GM23248 (cell line): ENCODE data around the gene WNT3A. TPM values are rescaled to one million over a fixed set of nuclear protein-coding genes. Genes with fewer than 3 reads are reported as not detected.

Experiments
- DNase-seq: peaks from one replicate; pipeline ENCODE4 v3.0.0-alpha.2; 2015
- H2AFZ ChIP-seq: fragments of 200-600 bp; sonication (generic); 2 replicates; pipeline ENCODE4 v1.6.1; 2016; ENCODE audit warnings: antibody characterized with exemption
- H3F3A ChIP-seq: fragments of 200-600 bp; sonication (generic); 2 replicates; pipeline ENCODE4 v1.6.1; 2016; ENCODE audit warnings: mild to moderate bottlenecking, antibody characterized with exemption, mixed run types; ENCODE audit not compliant: insufficient read depth
- H3K27ac ChIP-seq: fragments of 200-600 bp; sonication (generic); 2 replicates; pipeline ENCODE4 v1.5.1; 2016; ENCODE audit warnings: mild to moderate bottlenecking
- H3K27me3 ChIP-seq: fragments of 200-600 bp; sonication (generic); replicated peaks from 2 replicates; pipeline ENCODE4 v1.6.1; 2016; ENCODE audit warnings: mild to moderate bottlenecking; ENCODE audit not compliant: insufficient read depth
- H3K36me3 ChIP-seq: fragments of 200-600 bp; sonication (generic); 2 replicates; pipeline ENCODE4 v1.6.1; 2016; ENCODE audit warnings: low read depth, mild to moderate bottlenecking
- H3K4me1 ChIP-seq: fragments of 200-600 bp; sonication (generic); 2 replicates; pipeline ENCODE4 v1.6.1; 2016; ENCODE audit warnings: mild to moderate bottlenecking; ENCODE audit not compliant: insufficient read depth
- H3K4me2 ChIP-seq: fragments of 200-600 bp; sonication (generic); one replicate; pipeline ENCODE4 v1.6.1; 2016; ENCODE audit warnings: mild to moderate bottlenecking; ENCODE audit not compliant: unreplicated experiment
- H3K4me3 ChIP-seq: fragments of 200-600 bp; sonication (generic); 2 replicates; pipeline ENCODE4 v1.5.1; 2016; ENCODE audit warnings: mild to moderate bottlenecking
- H3K79me2 ChIP-seq: fragments of 200-600 bp; sonication (generic); 2 replicates; pipeline ENCODE4 v1.6.1; 2016; ENCODE audit warnings: mild to moderate bottlenecking; ENCODE audit not compliant: insufficient read depth
- H3K9ac ChIP-seq: fragments of 200-600 bp; sonication (generic); 2 replicates; pipeline ENCODE4 v1.6.1; 2016; ENCODE audit warnings: mild to moderate bottlenecking
- H3K9me2 ChIP-seq: fragments of 200-600 bp; sonication (generic); 2 replicates; pipeline ENCODE4 v1.6.1; 2016; ENCODE audit warnings: mixed run types, mild to moderate bottlenecking, moderate library complexity; ENCODE audit not compliant: insufficient read depth
- H3K9me3 ChIP-seq: fragments of 200-600 bp; sonication (generic); one replicate; pipeline ENCODE4 v1.6.1; 2017; ENCODE audit warnings: low read depth
- H4K20me1 ChIP-seq: fragments of 200-600 bp; sonication (generic); 2 replicates; pipeline ENCODE4 v1.6.0; 2016; ENCODE audit not compliant: insufficient read depth
- EZH2 ChIP-seq: fragments of 200-600 bp; sonication (generic); IDR thresholded peaks from 2 replicates; pipeline ENCODE4 v1.6.1; 2018; ENCODE audit warnings: antibody characterized with exemption, mild to moderate bottlenecking; ENCODE audit not compliant: insufficient read depth, poor library complexity, severe bottlenecking
- EZH2phosphoT487 ChIP-seq: fragments of 200-600 bp; sonication (generic); IDR thresholded peaks from 2 replicates; pipeline ENCODE4 v1.6.1; 2018; ENCODE audit warnings: antibody characterized with exemption, moderate library complexity, mild to moderate bottlenecking, low read depth; ENCODE audit not compliant: insufficient read depth
- WGBS, 2 experiments: methylation state at CpG; one replicate each; pipeline ENCODE4 v1.1.6; 2015 to 2017; ENCODE audit warnings: low lambda C conversion rate in 2 of 2, low coverage in 1 of 2; ENCODE audit errors: missing lambda C conversion rate in 2 of 2; 5-methylcytosine and 5-hydroxymethylcytosine counted together
- in situ Hi-C: fragments of 300-500 bp; cut with MboI; formaldehyde crosslinking; loops from 2 replicates; pipeline ENCODE4 v1.15.0; 2020
- polyA plus RNA-seq: library from polyadenylated mRNA; unstranded; fragments of >200 nt; fragmentation: Nextera tagmentation; extraction: Ambion mirVana; gene quantifications from 2 replicates; pipeline ENCODE4 v1.2.1, GENCODE V29; 2016
- total RNA-seq: library from RNA; depleted of rRNA; stranded (reverse); fragments of >200 nt; shearing (Covaris generic); gene quantifications from 2 replicates; pipeline ENCODE4 v1.2.3, GENCODE V29; 2014

Gene WNT3A
- total and polyA plus RNA-seq, 2 experiments from 2014 or later = not detected

DNA sequence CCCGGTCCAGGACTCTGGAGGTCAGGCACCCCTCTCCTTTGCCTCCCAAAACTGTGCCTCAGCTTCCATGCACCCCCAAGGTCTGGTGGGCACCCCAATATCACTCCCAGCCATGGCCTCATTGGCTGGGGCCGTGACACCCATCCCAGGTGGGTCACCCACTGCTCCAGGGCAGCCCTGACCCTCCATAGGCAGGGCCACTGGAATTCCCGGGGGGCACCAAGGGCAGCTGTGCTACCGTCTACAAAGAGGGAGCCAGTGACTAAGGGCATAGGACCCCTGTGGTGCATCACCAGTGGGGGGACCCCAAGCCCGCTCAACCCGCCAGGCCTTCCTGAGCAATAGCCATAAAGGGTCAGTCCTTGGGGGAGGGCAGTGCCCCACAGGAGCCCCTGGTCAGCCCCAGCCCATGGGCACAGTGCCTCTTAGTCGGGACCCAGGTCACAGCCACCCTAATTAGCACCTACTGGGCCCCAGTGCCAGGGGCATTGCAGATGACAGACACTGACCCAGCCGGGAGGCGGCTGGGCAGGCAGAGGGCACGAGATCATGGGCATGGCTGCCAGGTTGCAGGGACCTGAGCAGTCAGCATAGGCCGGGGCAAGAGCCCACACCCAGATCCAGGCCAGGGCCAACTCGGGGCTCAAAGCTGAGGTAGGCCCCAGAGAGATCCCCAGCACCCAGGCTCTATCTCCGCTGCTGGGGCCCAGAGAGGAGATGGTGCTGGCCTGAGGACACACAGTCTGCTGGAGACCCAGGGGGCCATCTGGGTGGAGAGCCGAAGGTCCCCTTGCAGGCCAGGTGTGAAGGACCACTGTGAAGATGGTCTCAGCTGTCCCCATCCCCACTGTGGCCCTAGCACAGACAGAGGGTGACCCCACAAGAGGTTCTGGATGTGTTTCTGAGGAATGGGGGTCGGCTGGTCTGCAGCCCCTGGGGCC, 56.7 kb downstream of the WNT3A start:
- DNase-seq = no peak
- Histone ChIP-seq H3K27ac (no peak overlapping the region), H3K79me2 (no peaks in the 10 kb centered on the region), H3K27me3 (peaks cover 31% of the 10 kb centered on the region), H4K20me1 (no peaks in the 10 kb centered on the region), H3K9me2 (no peaks in the 10 kb centered on the region), H3K4me3 (no peak overlapping the region), H3K36me3 (no peaks in the 10 kb centered on the region), H3K4me2 (no peak overlapping the region), H3K4me1 (no peaks in the 10 kb centered on the region), H3K9ac (no peak overlapping the region), H3F3A (no peaks in the 10 kb centered on the region), H3K9me3 (no peaks in the 10 kb centered on the region), H2AFZ (no peak overlapping the region)
- WGBS, 2 experiments = 64 to 67% methylated on average over 15 of the region's 15 CpGs
- no peak for TF ChIP-seq EZH2
- in situ Hi-C loops = no loop called here

GRCh38 chr1:228064296-228064695, 57.5 kb downstream of the WNT3A start:
- Histone ChIP-seq H3K4me1 (no peaks in the 10 kb centered on the region), H2AFZ (no peak overlapping the region), H3K27me3 (peaks cover 24% of the 10 kb centered on the region), H3K79me2 (no peaks in the 10 kb centered on the region), H3K9ac (no peak overlapping the region), H3K27ac (no peak overlapping the region), H3K9me2 (no peaks in the 10 kb centered on the region), H3K36me3 (no peaks in the 10 kb centered on the region), H3F3A (no peaks in the 10 kb centered on the region), H3K9me3 (no peaks in the 10 kb centered on the region), H3K4me2 (no peak overlapping the region), H4K20me1 (no peaks in the 10 kb centered on the region), H3K4me3 (no peak overlapping the region)
- TF ChIP-seq EZH2 (no peak), EZH2phosphoT487 (no peak)
- no peak for DNase-seq
- in situ Hi-C loops = no loop called here
- WGBS, 2 experiments = 29 to 44% methylated on average over 5 to 8 of the region's 8 CpGs

DNA sequence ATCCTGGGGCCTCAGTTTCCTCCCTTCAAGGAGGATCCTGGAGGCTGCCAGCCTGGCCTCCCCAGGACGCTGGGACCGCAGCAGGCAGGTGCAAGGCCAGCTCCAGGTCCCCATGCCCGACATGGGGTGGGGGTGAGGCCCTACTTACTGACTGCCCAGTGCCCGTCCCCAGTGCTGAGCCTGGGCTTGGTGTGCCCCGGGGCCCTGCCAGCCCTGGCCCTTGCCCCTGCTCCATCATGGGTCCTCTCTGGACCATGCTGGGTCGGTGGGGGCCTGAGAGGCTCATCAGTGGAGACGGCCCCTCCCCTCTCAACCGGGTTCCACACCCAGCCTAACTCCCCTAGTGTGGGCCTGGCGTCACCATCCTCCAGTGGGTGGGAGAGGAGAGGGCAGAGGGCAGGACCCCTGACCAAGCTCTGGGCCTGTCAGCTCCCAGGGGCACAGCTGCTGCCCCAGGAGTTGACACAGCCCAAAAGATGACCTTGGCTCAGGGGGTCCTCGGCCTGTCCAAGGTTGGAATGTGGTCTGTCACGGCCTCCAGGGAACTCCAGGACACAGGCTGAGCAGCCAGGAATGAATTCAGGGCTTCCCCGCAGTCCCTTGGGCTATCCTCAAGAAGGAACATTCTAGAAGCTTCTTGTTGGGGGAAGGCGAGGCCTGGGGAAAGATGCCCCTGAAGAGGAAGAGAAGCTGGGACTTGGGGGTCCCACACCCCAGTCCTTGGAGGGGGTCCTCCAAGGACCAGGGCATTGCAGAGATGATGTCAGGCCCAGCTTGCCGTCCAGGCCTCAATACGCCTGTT, 58.1 kb downstream of the WNT3A start:
- Histone ChIP-seq H3K4me3 (no peak overlapping the region), H3K9ac (no peak overlapping the region), H3K27me3 (peaks cover 18% of the 10 kb centered on the region), H3F3A (no peaks in the 10 kb centered on the region), H3K9me2 (no peaks in the 10 kb centered on the region), H3K36me3 (no peaks in the 10 kb centered on the region), H3K4me1 (no peaks in the 10 kb centered on the region), H3K9me3 (no peaks in the 10 kb centered on the region), H3K4me2 (no peak overlapping the region), H4K20me1 (no peaks in the 10 kb centered on the region), H3K27ac (no peak overlapping the region), H2AFZ (no peak overlapping the region), H3K79me2 (no peaks in the 10 kb centered on the region)
- in situ Hi-C loops = no loop called here
- WGBS, 2 experiments = 53 to 54% methylated on average over 15 of the region's 15 CpGs
- DNase-seq = no peak
- TF ChIP-seq EZH2phosphoT487 = no peak
- no peak for TF ChIP-seq EZH2

DNA sequence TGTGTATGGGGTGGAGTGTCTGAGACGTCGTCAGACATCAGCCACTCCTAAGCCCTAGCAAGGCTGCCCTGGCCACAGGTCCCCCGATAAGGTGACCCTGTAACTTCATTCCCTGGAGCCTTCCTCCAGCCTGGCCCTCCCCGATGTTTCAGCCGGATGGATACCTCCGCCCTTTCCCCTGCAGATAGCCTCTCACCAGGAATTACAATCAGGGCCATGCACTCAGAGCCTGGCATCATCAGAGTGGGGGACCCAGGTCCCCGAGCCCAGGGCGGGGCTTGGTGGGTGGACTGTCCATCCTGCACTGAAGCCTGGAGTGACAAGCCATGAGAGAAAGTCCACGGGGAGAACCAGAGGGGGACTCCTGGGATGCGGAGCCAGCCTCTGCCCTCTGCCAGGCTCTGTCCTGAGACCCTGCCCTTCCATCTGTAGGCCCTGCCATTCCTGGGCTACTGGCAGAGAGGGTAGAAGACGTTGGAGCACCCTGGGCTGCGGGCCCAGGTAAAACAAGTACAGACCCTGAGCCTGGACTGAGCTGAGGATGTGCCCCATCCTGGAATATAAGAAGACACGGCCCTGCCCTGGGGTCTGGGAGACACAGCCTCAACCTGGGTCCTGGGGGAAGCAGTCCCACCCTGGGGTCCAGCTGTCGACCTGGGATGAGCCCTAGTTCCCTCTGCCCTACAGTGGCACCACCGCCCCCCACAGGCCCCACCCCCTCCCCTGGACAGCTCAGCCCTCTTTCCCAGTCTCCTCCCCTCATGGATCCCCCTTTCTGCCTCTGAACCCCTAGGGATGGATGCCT, 58.9 kb downstream of the WNT3A start:
- Histone ChIP-seq H3K9ac (no peak overlapping the region), H4K20me1 (no peaks in the 10 kb centered on the region), H3K4me3 (no peak overlapping the region), H3K4me1 (no peaks in the 10 kb centered on the region), H3K4me2 (no peak overlapping the region), H3K36me3 (no peaks in the 10 kb centered on the region), H2AFZ (no peak overlapping the region), H3K9me3 (no peaks in the 10 kb centered on the region), H3F3A (no peaks in the 10 kb centered on the region), H3K27ac (no peak overlapping the region), H3K9me2 (no peaks in the 10 kb centered on the region), H3K27me3 (peaks cover 10% of the 10 kb centered on the region), H3K79me2 (no peaks in the 10 kb centered on the region)
- DNase-seq = no peak
- in situ Hi-C loops = no loop called here
- TF ChIP-seq EZH2 = no peak
- no peak for TF ChIP-seq EZH2phosphoT487
- WGBS, 2 experiments = 57 to 64% methylated on average over 14 to 15 of the region's 15 CpGs
